ENCODE data around the gene ZNF892. TPM values are rescaled to one million over a fixed set of nuclear protein-coding genes. Genes with fewer than 3 reads are reported as not detected.

ZNF892 gene
- total and polyA plus RNA-seq, 2 of the 8 experiments (the other 6 are each of a cell fraction or from before 2014, with no cell fraction given): 1.4 to 10.7 TPM

- no peak for FAIRE-seq
- H3K27me3 ChIP-seq (replicated peaks in 1 of 4; ENCODE audit: control insufficient read depth in 3 of 4, extremely low read depth in 1 of 4, insufficient read depth in 3 of 4, low read length in 3 of 4): no peaks in the 10 kb centered on the region
These were observed 18.3 kb downstream of the ZNF892 start for GRCh38 chr2:95225658-95226057.

More at GRCh38 chr2:95225658-95226057, 18.3 kb downstream of the ZNF892 start:
- Histone ChIP-seq H4K20me1 (replicated peaks in 1 of 2; ENCODE audit: control insufficient read depth in 1 of 2, insufficient read depth in 2 of 2, low read length in 2 of 2) (no peaks in the 10 kb centered on the region), H3K79me1 (ENCODE audit: low read depth, low read length) (no peaks in the 10 kb centered on the region), H3K27ac (ENCODE audit: low read depth, low read length) (no peak overlapping the region), H3K4me1 (replicated peaks in 1 of 4; ENCODE audit: control insufficient read depth in 3 of 4, insufficient read depth in 4 of 4, low read length in 3 of 4) (no peaks in the 10 kb centered on the region), H2AK5ac (ENCODE audit: low read depth, low read length) (no peak overlapping the region), H2BK12ac (ENCODE audit: low read depth, low read length) (no peak overlapping the region), H3K4me2 (ENCODE audit: insufficient read depth in 1 of 2, low read depth in 2 of 2, low read length in 2 of 2) (no peak overlapping the region), H3K4ac (replicated peaks; ENCODE audit: insufficient read length, low read depth, low read length) (no peak overlapping the region), H2BK120ac (replicated peaks; ENCODE audit: low read depth, low read length) (no peak overlapping the region), H4K8ac (ENCODE audit: extremely low read depth, insufficient read depth, low read length) (no peak overlapping the region), H3K4me3 (ENCODE audit: extremely low read depth in 1 of 4, insufficient read depth in 2 of 4, low read depth in 3 of 4, low read length in 4 of 4) (no peak overlapping the region), H4K5ac (ENCODE audit: insufficient read length, low read depth, low read length) (no peak overlapping the region), H3K36me3 (ENCODE audit: control insufficient read depth in 2 of 4, insufficient read depth in 4 of 4, low read length in 3 of 4) (peaks cover 0 to 4% (median 0%) of the 10 kb centered on the region in 4 experiments; a peak in 2 of 8 replicates), H3K18ac (ENCODE audit: extremely low read depth, low read length) (no peak overlapping the region), H3K23ac (ENCODE audit: insufficient read length) (no peak overlapping the region), H2BK20ac (ENCODE audit: low read length) (no peak overlapping the region), H3K9me3 (ENCODE audit: insufficient read depth in 2 of 2, low read depth in 1 of 2, low read length in 1 of 2) (peaks cover 63 to 68% of the 10 kb centered on the region in 2 experiments), H3K56ac (replicated peaks; ENCODE audit: insufficient read length, low read depth, low read length) (no peak overlapping the region), H3K79me2 (ENCODE audit: control insufficient read depth in 1 of 2, insufficient read depth in 2 of 2, low read length in 2 of 2) (no peaks in the 10 kb centered on the region), H3K14ac (ENCODE audit: insufficient read length) (no peak overlapping the region), H2BK5ac (ENCODE audit: low read depth, low read length) (no peak overlapping the region), H2AFZ (ENCODE audit: low read length) (no peak overlapping the region), H3K23me2 (ENCODE audit: low read depth, low read length) (no peaks in the 10 kb centered on the region), H2BK15ac (ENCODE audit: low read length) (no peak overlapping the region), H4K91ac (replicated peaks; ENCODE audit: insufficient read length, low read length) (no peak overlapping the region), H3K9ac (replicated peaks in 1 of 4; ENCODE audit: extremely low read depth in 1 of 4, low read depth in 3 of 4, low read length in 3 of 4) (no peak overlapping the region)
- TF ChIP-seq CEBPB (IDR thresholded peaks at IDR 0.05; ENCODE audit: low read depth, low read length): no peak
- CTCF ChIA-PET (ENCODE audit: partially characterized antibody): no interaction called here
- DNase-seq (ENCODE audit: low read depth in 1 of 2, low spot score in 2 of 2): no peak
- POLR2A ChIA-PET (ENCODE audit: partially characterized antibody): no interaction called here
